Measurements from ENCODE around the gene LCORL. TPM values are rescaled to one million over a fixed set of nuclear protein-coding genes. Genes with fewer than 3 reads are reported as not detected.

LCORL gene
- total RNA-seq, 3 donors from 2014 or later = 23.9 to 34.1 (median 29.6) TPM

DNA sequence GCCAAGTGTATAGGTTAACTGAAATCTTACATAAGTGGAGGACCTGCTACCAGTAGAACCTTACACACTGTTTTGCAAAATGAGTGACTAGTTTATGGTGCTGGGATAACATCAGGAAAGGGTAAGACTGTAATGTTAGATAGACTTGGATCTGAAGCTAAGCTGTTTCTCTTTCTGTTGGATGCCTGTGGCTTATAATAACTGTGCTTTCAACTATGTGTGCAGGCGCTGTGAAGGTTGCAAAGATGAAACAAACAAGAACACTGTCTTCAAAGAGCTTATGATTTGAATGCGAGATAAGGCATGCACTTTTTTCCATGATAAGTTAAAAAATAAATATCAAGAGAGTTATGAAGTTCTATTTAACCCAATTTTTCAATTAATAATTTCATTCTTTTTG lies 34.5 kb upstream of the LCORL start:
- no peak overlapping the region for H3K4me3 ChIP-seq
- no peaks in the 10 kb centered on the region for H3K9me3 ChIP-seq
- no peaks in the 10 kb centered on the region for H3K27me3 ChIP-seq
- no peaks in the 10 kb centered on the region for H3K36me3 ChIP-seq
- no peak for DNase-seq (ENCODE audit: low spot score in 2 of 2)
- no peak overlapping the region for H3K27ac ChIP-seq
- TF ChIP-seq, protein P1, sequence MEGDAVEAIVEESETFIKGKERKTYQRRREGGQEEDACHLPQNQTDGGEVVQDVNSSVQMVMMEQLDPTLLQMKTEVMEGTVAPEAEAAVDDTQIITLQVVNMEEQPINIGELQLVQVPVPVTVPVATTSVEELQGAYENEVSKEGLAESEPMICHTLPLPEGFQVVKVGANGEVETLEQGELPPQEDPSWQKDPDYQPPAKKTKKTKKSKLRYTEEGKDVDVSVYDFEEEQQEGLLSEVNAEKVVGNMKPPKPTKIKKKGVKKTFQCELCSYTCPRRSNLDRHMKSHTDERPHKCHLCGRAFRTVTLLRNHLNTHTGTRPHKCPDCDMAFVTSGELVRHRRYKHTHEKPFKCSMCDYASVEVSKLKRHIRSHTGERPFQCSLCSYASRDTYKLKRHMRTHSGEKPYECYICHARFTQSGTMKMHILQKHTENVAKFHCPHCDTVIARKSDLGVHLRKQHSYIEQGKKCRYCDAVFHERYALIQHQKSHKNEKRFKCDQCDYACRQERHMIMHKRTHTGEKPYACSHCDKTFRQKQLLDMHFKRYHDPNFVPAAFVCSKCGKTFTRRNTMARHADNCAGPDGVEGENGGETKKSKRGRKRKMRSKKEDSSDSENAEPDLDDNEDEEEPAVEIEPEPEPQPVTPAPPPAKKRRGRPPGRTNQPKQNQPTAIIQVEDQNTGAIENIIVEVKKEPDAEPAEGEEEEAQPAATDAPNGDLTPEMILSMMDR (IDR thresholded peaks at IDR 0.05) = no peak
- TF ChIP-seq POLR2A (IDR thresholded peaks at IDR 0.05) (no peak), POLR2AphosphoS5 (IDR thresholded peaks at IDR 0.05) (no peak)
- intact Hi-C loops (cut with DNase I; ENCODE audit: low total_unique reads) = no loop called here
- H3K4me1 ChIP-seq = no peaks in the 10 kb centered on the region

DNA sequence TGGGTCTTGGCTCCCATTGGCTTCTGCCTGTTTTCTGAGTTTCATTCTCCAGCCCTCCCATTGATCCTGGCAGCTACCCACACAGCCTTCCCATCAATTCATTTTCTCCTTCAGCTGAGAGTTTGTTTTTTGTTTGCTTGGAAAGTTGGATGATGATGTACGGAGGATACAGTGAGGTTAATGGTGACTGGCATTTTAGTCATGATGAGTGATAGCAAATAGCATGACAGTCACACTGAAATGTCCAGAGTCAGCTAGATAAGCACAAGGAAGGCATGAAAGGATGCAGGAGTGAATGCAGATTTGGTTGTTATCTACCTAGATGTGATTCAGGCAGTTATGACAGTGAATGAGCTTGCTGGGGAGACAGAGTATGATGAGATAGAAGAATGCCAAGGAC lies 30.6 kb upstream of the LCORL start:
- no peaks in the 10 kb centered on the region for H3K36me3 ChIP-seq
- no peak overlapping the region for H3K27ac ChIP-seq
- TF ChIP-seq POLR2AphosphoS5 (IDR thresholded peaks at IDR 0.05) (no peak), POLR2A (IDR thresholded peaks at IDR 0.05) (no peak)
- TF ChIP-seq, protein P1 (IDR thresholded peaks at IDR 0.05) = no peak
- H3K4me1 ChIP-seq = no peaks in the 10 kb centered on the region
- DNase-seq (ENCODE audit: low spot score in 2 of 2) = no peak
- intact Hi-C loops (cut with DNase I; ENCODE audit: low total_unique reads) = no loop called here
- no peaks in the 10 kb centered on the region for H3K27me3 ChIP-seq
- H3K4me3 ChIP-seq = no peak overlapping the region
- H3K9me3 ChIP-seq = no peaks in the 10 kb centered on the region

DNA sequence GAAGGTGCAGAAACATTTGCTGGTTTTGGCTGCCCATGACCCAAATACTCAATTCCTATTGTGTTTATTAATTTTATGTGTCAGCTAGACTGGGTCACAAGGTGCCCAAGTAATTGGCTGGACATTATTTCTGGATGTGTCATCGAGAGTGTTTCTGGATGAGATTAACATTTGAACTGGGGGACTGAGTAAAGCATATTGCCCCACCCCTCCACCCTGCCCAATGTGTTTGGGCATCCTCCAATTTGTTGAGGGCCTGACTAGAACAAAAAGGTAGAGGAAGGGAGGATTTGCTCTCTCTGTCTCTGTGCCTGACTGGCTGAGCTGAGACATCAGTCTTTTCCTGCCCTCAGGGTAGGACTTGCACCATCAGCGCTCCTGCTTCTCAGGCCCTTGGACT lies 29.7 kb upstream of the LCORL start:
- H3K27me3 ChIP-seq = no peaks in the 10 kb centered on the region
- no peaks in the 10 kb centered on the region for H3K9me3 ChIP-seq
- H3K4me3 ChIP-seq = no peak overlapping the region
- H3K4me1 ChIP-seq = no peaks in the 10 kb centered on the region
- TF ChIP-seq POLR2A (IDR thresholded peaks at IDR 0.05) = no peak
- TF ChIP-seq, protein P1 (IDR thresholded peaks at IDR 0.05) = no peak
- no peak for TF ChIP-seq POLR2AphosphoS5 (IDR thresholded peaks at IDR 0.05)
- intact Hi-C loops (cut with DNase I; ENCODE audit: low total_unique reads) = no loop called here
- H3K27ac ChIP-seq = no peak overlapping the region
- no peaks in the 10 kb centered on the region for H3K36me3 ChIP-seq
- no peak for DNase-seq (ENCODE audit: low spot score in 2 of 2)

DNA sequence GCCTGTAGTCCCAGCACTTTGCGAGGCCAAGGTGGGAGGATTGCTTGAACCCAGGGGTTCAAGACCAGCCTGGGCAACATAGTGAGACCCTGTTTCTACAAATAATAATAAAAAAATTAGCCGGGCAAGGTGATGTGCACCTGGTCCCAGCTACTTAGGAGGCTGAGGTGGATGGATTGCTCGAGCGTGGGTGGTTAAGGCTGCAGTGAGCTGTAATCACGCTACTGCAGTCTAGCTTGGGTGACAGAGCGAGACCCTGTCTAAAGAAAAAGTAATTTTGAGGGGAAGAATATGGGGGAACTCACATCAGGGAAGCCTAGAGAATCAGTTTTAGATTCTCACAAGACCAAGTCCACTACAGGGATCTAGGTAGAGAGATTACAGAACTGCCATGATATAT lies 28.9 kb upstream of the LCORL start:
- Histone ChIP-seq H3K4me1 (no peaks in the 10 kb centered on the region), H3K27me3 (no peaks in the 10 kb centered on the region), H3K27ac (no peak overlapping the region), H3K4me3 (no peak overlapping the region), H3K9me3 (no peaks in the 10 kb centered on the region), H3K36me3 (no peaks in the 10 kb centered on the region)
- DNase-seq (ENCODE audit: low spot score in 2 of 2) = no peak
- TF ChIP-seq, protein P1 (IDR thresholded peaks at IDR 0.05) = no peak
- TF ChIP-seq POLR2A (IDR thresholded peaks at IDR 0.05) = no peak
- no peak for TF ChIP-seq POLR2AphosphoS5 (IDR thresholded peaks at IDR 0.05)
- intact Hi-C loops (cut with DNase I; ENCODE audit: low total_unique reads) = no loop called here

DNA sequence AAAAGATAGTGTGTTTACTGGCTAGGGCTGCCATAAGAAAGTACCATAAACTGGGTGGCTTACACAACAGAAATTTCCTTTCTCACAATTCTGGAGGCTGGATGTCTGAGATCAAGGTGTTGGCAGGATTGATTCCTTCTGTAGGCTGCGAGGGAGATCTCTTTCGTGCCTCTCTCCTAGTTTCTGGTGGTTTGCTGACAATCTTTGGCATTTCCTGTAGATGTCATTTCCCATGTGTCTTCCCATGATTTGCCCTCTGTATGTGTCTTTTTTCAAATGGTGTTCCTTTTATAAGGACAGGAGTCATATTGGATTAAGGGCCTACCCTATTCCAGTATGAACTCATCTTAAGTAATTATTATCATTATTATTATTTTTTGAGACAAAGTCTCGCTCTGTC lies 27.9 kb upstream of the LCORL start:
- no peak for TF ChIP-seq POLR2A (IDR thresholded peaks at IDR 0.05)
- no peak for TF ChIP-seq POLR2AphosphoS5 (IDR thresholded peaks at IDR 0.05)
- TF ChIP-seq, protein P1 (IDR thresholded peaks at IDR 0.05) = no peak
- intact Hi-C loops (cut with DNase I; ENCODE audit: low total_unique reads) = no loop called here
- Histone ChIP-seq H3K4me3 (no peak overlapping the region), H3K4me1 (no peaks in the 10 kb centered on the region), H3K36me3 (no peaks in the 10 kb centered on the region), H3K9me3 (no peaks in the 10 kb centered on the region), H3K27me3 (no peaks in the 10 kb centered on the region), H3K27ac (no peak overlapping the region)
- no peak for DNase-seq (ENCODE audit: low spot score in 2 of 2)

All from breast epithelium (tissue), 4 donors.